ENCODE measurements around the gene TEX264. TPM values are rescaled to one million over a fixed set of nuclear protein-coding genes. Genes with fewer than 3 reads are reported as not detected.

TEX264 gene
- total RNA-seq, 1 experiment from 2014 or later, result 11.8 TPM

DNA sequence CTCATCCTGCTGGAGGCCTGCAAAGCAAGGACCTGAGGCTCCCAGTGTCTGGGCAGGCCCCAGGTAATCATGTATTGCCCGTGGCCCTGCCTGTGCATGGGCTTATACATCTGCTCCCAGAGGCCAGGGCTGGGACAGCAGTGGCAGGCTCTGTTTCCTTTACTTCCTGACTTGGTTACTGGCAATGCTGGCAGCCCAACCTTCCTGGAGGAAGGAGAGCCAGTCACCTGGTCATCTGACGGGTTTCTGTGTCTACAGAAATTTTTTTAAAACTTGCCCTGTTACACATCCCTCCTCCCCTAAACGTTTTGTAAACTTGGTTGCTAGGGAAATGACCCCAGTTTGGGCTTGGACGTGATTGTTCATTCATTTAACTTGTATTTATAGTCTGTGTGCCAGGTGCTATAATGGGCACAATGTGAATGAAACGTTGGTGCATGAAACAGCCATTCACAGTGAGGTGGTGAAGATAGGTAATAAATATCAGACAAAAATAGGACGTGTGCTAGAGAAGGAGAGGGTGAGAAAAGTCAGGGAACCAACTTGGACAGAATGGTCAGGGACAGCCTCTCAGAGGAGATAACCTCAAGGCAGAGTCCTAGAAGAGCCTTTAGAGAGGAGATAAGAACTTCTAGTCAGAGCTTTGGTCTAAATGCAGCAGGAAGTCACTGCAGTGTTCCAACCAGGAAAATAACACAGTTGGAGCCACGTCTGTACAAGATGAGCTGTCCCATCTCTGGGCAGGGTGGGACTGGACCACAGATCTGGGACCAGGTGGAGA, 14.1 kb downstream of the TEX264 start:
- Mint-ChIP-seq H3K4me3 (no peak overlapping the region), H3K4me1 (peaks cover 18% of the 10 kb centered on the region), H3K9me3 (no peaks in the 10 kb centered on the region), H3K27me3 (ENCODE audit: low read depth) (no peaks in the 10 kb centered on the region), H3K27ac (no peak overlapping the region), H3K36me3 (no peaks in the 10 kb centered on the region)
- POLR2A ChIA-PET, result no interaction called here
- CTCF ChIA-PET, result interaction anchor here (1.0 kb wide), 1 partner anchor 15 kb away, joined by 3 read pairs; no protein-coding TSS in a partner anchor
- ATAC-seq (no peak), DNase-seq (ENCODE audit: low spot score) (no peak)
- TF ChIP-seq RORB (CRISPR knock-in tag; IDR thresholded peaks at IDR 0.05) (no peak), ZNF263 (CRISPR knock-in tag; IDR thresholded peaks at IDR 0.05; ENCODE audit: low read depth) (no peak), SP1 (CRISPR knock-in tag; conservative IDR thresholded peaks at IDR 0.05) (no peak), NR3C1 (CRISPR knock-in tag; conservative IDR thresholded peaks at IDR 0.05; ENCODE audit: low read depth) (no peak), ZNF121 (CRISPR knock-in tag; IDR thresholded peaks at IDR 0.05) (no peak), ZNF671 (CRISPR knock-in tag; IDR thresholded peaks at IDR 0.05) (no peak)
- TF ChIP-seq, protein P1, sequence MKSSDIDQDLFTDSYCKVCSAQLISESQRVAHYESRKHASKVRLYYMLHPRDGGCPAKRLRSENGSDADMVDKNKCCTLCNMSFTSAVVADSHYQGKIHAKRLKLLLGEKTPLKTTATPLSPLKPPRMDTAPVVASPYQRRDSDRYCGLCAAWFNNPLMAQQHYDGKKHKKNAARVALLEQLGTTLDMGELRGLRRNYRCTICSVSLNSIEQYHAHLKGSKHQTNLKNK (CRISPR knock-in tag; IDR thresholded peaks at IDR 0.05), result no peak
- TF ChIP-seq, protein P2, sequence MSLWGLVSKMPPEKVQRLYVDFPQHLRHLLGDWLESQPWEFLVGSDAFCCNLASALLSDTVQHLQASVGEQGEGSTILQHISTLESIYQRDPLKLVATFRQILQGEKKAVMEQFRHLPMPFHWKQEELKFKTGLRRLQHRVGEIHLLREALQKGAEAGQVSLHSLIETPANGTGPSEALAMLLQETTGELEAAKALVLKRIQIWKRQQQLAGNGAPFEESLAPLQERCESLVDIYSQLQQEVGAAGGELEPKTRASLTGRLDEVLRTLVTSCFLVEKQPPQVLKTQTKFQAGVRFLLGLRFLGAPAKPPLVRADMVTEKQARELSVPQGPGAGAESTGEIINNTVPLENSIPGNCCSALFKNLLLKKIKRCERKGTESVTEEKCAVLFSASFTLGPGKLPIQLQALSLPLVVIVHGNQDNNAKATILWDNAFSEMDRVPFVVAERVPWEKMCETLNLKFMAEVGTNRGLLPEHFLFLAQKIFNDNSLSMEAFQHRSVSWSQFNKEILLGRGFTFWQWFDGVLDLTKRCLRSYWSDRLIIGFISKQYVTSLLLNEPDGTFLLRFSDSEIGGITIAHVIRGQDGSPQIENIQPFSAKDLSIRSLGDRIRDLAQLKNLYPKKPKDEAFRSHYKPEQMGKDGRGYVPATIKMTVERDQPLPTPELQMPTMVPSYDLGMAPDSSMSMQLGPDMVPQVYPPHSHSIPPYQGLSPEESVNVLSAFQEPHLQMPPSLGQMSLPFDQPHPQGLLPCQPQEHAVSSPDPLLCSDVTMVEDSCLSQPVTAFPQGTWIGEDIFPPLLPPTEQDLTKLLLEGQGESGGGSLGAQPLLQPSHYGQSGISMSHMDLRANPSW (CRISPR knock-in tag; conservative IDR thresholded peaks at IDR 0.05; ENCODE audit: low read depth), result no peak
- TF ChIP-seq, protein P3, sequence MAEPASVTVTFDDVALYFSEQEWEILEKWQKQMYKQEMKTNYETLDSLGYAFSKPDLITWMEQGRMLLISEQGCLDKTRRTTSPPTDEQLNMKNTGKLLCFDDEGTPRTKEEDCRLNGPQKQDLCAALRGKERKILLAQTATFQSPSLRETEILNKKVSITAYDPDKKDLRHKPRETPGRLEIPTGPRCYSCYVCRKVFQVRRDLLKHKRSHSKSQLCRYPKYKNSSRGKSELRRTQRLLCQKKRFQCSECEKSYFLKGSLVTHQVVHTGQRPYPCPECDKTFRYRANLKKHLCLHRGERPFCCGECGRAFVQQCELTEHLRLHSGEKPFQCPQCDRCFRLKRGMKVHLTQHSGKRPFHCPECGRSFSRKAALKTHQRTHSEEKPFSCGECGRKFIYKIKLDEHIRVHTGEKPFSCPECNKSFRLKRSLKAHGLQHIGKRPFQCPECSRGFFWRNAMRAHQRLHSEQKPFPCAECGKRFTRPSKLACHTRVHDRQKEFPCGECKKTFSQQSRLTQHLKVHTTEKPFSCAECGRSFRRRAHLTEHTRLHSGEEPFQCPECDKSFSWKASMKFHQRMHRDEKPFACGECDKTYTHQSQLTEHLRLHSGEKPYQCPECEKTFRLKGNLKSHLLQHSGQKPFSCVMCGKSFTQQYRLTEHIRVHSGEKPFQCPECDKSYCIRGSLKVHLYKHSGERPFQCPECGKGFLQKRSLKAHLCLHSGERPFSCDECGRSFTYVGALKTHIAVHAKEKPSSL (CRISPR knock-in tag; conservative IDR thresholded peaks at IDR 0.05), result no peak
- TF ChIP-seq, protein P4, sequence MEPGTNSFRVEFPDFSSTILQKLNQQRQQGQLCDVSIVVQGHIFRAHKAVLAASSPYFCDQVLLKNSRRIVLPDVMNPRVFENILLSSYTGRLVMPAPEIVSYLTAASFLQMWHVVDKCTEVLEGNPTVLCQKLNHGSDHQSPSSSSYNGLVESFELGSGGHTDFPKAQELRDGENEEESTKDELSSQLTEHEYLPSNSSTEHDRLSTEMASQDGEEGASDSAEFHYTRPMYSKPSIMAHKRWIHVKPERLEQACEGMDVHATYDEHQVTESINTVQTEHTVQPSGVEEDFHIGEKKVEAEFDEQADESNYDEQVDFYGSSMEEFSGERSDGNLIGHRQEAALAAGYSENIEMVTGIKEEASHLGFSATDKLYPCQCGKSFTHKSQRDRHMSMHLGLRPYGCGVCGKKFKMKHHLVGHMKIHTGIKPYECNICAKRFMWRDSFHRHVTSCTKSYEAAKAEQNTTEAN (CRISPR knock-in tag; IDR thresholded peaks at IDR 0.05), result no peak

DNA sequence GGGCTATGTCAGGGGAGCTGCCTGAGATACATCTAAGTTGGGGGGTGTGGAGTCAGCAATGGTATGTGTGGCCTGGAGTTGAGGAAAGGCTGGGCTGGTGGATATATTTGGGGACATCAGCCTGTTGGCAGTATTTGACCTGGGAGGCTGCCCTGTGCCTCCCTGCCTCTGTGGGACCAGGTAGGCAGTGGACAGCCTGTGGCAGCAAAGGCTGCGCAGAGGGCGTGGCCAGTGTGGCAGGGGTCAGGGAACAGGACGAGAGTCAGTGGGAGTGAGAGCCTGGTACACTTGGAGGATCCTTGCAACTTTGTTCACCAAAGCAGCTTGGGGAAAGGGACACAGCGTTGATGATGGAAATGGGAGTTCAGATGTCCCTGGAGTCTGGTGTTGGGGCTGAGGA, 15.0 kb downstream of the TEX264 start:
- no peaks in the 10 kb centered on the region for H3K36me3 Mint-ChIP-seq
- no peak overlapping the region for H3K27ac Mint-ChIP-seq
- CTCF ChIA-PET, result interaction anchor here (1.0 to 2.0 kb wide), 2 partner anchors 16 to 134 kb away, joined by 3 to 8 read pairs; no protein-coding TSS in a partner anchor
- POLR2A ChIA-PET, result no interaction called here
- H3K27me3 Mint-ChIP-seq (ENCODE audit: low read depth), result no peaks in the 10 kb centered on the region
- H3K9me3 Mint-ChIP-seq, result no peaks in the 10 kb centered on the region
- TF ChIP-seq, protein P5, sequence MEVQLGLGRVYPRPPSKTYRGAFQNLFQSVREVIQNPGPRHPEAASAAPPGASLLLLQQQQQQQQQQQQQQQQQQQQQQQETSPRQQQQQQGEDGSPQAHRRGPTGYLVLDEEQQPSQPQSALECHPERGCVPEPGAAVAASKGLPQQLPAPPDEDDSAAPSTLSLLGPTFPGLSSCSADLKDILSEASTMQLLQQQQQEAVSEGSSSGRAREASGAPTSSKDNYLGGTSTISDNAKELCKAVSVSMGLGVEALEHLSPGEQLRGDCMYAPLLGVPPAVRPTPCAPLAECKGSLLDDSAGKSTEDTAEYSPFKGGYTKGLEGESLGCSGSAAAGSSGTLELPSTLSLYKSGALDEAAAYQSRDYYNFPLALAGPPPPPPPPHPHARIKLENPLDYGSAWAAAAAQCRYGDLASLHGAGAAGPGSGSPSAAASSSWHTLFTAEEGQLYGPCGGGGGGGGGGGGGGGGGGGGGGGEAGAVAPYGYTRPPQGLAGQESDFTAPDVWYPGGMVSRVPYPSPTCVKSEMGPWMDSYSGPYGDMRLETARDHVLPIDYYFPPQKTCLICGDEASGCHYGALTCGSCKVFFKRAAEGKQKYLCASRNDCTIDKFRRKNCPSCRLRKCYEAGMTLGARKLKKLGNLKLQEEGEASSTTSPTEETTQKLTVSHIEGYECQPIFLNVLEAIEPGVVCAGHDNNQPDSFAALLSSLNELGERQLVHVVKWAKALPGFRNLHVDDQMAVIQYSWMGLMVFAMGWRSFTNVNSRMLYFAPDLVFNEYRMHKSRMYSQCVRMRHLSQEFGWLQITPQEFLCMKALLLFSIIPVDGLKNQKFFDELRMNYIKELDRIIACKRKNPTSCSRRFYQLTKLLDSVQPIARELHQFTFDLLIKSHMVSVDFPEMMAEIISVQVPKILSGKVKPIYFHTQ (CRISPR knock-in tag; IDR thresholded peaks at IDR 0.05), result no peak
- TF ChIP-seq SOX15 (CRISPR knock-in tag; IDR thresholded peaks at IDR 0.05), result no peak
- TF ChIP-seq SMAD3 (CRISPR knock-in tag; IDR thresholded peaks at IDR 0.05; ENCODE audit: borderline replicate concordance), result no peak
- no peak for TF ChIP-seq ZNF396 (CRISPR knock-in tag; IDR thresholded peaks at IDR 0.05; ENCODE audit: borderline replicate concordance)
- DNase-seq (ENCODE audit: low spot score) (no peak), ATAC-seq (no peak)
- H3K4me1 Mint-ChIP-seq, result peaks cover 23% of the 10 kb centered on the region
- no peak overlapping the region for H3K4me3 Mint-ChIP-seq

Measured in WTC11 (cell line).